HG03439 (cell line): ENCODE data around the gene DPP6.

Source experiments
- ATAC-seq: cut with Tn5 transposase; IDR thresholded peaks from one replicate; pipeline ENCODE4 v1.9.1; 2021; ENCODE audit warnings: mild to moderate bottlenecking, moderate library complexity; ENCODE audit not compliant: unreplicated experiment

Gene DPP6

DNA sequence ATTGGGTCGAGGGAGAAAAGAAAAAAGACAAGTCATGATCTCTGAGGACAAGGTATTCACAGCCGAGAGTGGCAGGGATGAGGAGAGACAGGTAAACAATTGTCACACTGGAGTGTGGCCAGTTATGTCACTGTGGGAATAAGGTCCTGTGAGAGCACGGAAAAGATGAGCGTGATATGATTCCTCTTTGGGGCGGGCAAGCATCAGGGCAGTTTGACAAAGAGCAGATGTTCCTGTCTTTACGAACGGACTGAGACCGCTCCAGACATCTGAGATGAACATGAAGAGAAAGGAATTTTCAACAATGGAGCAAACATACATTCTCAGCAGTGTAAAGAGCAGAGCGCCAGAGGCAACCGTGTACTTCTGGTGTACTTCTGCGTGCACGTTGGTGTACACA lies 278.1 kb downstream of the DPP6 start:
- no peak for ATAC-seq

DNA sequence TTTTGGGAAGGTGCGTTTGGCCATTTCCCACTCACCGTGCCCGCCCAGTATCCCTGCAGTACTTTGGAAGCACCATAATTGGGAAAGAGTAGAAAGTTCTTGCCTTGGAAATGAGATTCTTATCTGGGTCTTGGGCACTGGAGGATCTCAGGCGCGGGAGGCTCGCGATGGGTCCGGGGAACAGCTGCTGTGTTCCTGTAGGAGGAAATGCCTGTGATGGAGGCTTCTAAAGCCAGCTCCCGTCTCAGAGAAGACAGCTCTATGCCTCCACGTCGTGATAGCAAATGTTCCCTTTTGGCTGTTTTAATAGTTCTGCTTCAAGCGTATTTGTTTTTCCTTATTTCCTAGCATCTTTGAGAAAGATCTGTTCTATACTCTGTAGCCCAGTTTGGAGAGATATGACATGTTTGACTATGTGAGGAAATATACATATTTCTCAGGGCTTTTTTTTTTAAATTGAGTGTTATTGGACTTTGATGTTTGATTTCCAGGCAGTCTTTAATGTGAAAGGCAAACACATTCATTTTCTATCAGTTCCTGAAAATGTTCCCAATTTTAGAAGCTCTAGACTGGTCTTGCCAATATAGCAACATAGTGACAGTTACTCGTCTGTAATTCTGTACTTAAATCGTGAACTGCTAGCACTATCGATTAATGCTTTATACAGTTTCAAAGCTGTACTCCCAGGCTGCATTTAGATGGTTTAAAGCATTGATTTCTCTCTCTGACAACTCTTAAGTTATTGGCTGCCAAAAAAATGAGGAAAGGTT lies 280.8 kb downstream of the DPP6 start:
- no peak for ATAC-seq

DNA sequence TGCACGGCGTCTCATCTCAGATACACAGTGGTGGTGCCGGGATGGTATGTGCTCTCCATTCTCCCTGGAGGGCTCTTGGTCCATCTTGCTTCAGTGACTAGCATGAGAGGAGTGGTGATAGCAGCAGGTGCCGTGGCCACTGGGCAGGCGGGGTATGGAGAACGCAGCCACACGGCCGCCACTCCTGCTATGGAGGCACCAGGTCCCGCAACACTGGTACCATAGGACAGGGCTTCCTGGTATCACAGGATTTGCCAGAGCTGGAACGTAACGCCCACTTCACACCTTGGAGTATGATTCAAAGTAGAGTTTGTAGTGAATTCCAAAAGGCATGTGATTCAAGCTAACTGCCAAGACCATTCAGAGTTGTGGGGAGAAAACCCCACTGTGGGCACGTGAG lies 284.1 kb downstream of the DPP6 start:
- no peak for ATAC-seq

DNA sequence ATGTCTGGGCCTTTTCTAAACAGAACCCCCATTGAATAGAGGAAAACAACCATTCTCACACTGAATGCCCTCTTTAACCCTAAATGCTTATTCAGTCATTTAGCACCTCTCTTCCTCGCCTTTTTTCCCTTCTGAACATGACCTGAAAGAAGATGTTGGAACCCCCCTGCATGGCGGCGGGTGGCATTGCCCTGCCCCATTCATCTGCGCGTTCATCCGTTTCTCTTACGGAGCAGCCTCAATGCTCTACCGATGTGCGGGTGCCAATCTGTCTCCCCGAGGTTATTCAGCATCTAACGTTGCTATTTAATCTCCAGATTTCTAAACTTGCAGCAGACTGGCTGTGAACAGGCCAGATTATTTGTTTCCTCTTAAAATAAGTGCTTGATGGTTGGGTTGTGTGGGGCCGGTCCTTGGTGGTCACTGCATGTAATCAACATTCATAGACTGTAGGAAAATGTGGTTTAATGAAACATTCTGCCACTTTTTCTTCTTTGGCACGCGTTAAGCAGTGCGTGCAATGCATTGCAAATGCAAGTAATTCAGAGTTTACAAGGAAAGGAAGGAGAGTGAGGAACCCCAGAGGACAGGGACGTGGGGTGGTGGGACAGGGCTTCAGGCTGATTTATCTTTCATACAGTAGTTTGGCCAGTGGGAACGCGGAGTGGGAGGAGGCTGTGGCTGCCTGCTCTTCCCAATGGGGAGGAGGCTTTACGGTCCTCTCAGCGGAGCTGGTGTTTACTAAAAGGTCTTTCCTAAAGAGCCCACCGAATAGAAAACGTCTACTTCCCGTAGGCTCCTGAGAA lies 286.7 kb downstream of the DPP6 start:
- no peak for ATAC-seq

GRCh38 chr7:154342971-154343633 lies 290.9 kb downstream of the DPP6 start:
- ATAC-seq: no peak

- ATAC-seq: no peak
These were observed 291.7 kb downstream of the DPP6 start for GRCh38 chr7:154343778-154344412.

DNA sequence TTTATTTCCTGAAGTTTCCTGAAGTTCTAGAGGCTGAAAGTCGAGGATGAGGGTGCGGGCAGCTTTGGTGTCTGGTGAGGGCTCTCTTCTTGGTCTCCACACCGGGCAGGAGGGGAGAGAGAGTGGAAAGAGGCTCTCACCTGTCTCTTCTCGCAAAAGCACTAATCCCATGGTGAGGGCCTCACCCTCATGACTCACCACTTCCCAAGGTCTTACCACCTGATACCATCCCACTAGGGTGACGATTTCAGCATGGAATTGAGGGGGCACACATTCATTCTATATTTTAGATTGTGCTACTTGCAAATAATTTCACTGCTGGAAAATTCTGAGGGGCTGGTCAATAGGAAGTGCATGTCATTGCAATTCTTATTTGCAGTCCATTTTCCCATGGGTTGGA lies 292.9 kb downstream of the DPP6 start:
- no peak for ATAC-seq

DNA sequence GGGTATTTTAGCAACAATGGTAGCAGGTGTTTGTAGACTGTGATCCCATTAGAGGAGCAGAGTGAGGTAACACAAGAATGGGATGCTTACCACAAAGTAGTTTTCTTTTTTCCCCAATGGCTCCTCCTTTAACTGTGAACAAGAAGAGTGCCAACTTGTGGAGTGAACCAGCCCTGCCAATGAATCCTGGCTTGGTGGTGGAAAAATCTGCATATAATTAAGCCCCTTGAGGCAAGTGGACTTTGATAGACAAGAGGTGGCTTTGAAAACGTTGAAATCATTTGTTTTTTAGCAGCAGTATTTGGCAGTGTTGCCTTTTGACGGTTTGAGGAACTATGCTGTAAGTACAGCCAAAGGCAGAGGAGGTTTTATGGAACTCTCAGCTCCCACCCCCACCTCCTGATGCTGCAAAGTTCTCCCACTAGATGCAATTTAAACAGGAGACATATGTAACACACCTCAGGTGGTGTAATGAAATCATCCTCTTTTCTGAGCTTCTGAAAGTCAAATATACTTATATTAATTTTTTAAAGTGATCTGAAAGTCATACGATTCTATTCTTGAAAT lies 295.6 kb downstream of the DPP6 start:
- ATAC-seq: no peak

DNA sequence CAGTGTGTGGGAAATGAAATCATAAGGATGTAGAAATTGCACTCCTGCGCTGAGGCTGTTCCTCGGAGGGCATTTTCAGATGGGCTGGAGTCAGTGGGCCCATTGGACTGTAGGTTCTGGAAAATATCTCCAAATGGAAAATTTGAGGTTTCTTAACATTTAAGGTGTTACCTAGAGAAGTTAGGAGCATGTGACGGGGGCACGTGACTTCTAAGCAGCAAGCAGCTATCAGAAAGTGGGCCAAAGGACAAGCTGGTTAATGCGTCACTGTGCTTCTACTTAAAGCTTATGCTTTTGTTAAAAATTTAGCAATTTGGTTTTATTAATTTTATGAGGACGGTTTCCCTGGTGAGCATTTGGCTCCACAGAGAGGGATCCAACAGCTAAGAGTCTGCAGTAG lies 298.7 kb downstream of the DPP6 start:
- ATAC-seq: no peak

DNA sequence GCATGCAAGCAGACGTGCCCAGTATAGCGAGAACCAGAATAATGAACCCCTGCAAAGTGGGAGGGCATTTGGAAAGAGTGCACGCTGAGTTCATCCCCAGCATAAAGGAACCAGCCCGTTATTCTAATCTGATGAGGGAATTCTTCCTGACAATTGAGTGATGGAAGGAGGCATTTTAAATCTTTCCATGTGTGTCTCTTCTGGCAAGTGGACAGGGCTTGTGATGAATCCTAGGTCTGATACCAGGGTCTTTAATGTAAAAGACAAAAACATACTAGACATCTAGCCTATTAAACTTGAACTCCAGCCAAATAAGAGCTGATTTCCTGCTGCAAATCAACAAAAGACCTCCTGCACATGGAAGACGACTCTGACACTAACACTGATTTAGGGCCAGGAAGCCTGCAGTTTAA lies 301.2 kb downstream of the DPP6 start:
- ATAC-seq: no peak

DNA sequence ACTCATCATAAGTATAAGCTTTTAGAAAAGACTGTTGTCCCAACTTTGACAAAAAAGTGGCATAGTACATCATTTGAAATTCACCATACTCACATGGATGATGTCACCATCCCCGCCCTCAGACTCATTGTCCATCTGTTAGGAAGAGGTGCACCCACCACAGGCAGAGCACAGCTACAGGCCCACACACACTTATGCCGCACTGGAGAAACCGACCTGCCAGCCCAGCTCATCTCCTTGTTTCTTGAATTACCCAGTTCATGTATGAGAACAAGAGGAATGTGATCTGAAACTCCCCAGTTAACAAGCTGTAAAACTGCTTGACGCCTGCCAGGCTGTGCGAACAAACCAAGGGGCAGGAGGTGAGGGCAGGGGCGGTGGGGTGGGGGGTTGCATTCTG lies 312.0 kb downstream of the DPP6 start:
- ATAC-seq: no peak

GRCh38 chr7:154371424-154371823 lies 319.2 kb downstream of the DPP6 start:
- ATAC-seq: no peak

DNA sequence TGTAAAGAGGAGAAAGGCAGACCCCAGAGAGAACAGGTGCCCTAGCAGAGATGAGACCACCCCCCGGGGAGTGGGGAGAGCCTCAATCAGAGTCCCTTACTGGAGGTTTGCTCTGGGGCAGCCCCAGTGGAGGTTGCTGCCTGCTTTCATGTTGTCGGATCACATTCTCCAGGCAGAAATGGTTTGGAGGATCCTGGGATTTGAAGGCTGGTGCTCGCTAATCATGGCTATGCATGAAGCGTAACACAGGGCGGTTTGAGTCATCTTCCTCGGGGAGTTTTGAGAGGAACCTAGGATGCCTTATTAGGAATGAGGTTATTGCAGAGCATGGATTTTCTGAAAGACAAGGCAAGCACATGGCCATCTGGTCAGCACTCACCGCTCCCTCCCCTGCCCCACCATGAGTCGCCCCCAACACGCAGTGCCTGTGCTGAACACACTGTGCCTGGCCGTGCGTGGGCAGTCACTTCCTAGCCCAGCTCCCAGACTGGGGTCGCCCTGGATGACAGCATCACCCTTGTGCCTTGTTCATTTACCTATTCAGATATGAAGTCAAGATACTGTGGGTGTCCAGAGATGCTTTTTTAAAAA lies 319.9 kb downstream of the DPP6 start:
- ATAC-seq: no peak

GRCh38 chr7:154373956-154374355 lies 321.8 kb downstream of the DPP6 start:
- ATAC-seq: no peak

DNA sequence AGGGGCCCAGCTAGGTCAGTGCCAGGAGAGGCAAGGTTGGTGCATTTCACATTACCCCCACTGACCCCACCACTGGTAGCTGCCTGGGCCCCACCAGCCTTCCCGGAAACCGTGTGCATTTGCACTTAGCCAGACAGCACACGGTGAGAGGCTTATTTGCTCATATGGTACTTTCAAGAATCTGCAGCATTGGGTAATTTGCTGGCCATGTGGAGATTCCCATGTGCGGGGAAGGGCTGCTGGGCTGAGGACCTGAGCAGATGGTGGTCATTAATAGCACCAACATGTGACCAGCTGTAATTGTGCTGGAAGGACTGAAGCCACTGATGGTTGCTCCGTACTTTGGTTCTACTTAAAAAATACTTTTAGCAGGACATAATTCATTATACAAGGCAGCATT lies 323.8 kb downstream of the DPP6 start:
- no peak for ATAC-seq

- no peak for ATAC-seq
These were observed 328.6 kb downstream of the DPP6 start for GRCh38 chr7:154380771-154381170.

DNA sequence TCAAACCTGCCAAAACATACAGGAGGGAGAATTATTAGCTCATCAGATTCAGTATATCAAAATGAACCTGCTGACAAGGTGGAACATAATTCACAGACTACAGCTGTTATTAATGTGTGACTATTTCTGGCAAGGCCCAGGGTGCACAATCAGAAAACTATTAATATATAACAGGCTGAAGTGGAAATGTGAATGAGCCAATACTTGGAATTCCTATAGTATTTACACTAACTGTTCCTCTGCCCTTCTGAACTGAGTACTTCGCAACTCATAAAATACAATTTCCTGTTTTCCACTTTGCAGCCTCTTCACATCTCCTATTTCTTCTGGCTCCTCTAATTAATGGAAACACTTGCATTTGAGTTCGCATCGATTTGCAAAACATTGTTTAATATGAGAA lies 330.8 kb downstream of the DPP6 start:
- ATAC-seq: no peak

DNA sequence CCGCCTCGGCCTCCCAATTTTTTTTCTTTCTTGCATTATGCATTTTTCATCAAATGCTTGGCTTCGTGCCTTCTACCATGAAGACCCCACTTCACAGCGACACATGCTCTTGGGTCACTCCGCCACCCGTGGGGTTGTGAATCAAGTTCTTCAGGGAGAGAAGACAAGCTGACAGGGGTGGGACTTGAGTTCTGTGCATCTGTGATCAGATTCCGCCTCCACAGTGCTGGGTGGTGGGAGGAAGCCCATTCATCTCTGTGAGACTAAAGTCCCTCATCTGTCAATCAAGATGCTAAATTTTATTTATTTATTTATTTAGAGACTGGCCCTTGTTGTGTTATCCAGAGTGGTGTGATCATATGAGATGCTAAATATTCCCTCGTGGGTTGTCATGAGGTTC lies 333.0 kb downstream of the DPP6 start:
- ATAC-seq: no peak

DNA sequence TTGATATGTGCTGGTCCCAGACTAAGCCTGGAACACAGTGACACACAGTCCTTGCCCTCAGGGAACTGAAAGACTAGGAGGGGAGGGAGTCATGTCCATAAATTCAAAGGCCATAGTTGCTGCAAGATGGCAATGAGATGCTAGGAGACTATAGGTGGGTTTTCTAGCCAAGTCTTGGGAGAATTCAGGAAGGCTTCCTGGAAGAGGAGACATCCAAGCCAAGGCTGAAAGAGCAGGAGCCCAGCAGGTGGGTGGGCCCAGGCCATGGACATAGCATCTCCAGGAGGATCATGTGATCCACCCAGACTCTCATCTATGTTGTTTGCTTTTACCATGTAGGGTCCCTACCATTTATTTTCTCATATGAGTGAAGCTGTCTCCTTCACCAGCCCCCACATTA lies 335.1 kb downstream of the DPP6 start:
- no peak for ATAC-seq

DNA sequence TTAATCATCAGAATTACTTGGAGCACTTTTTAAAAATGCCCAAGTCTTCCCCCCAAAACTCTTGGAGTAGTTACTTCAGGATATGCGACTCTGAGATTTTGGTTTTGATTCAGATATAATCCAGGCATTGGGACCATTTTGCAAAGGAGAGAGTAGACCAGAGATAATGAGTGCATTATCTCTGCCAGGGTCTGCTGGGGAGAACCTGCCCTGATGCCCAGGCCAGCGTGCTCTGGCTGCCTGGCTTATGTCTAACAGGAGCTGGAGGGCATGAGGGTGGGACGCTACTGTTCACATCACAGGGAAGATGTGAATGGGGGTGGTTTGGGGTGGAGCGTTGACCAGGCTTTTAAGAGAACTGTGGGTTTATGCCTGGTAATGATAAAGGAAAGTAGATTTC lies 336.2 kb downstream of the DPP6 start:
- no peak for ATAC-seq

GRCh38 chr7:154388999-154389398 lies 336.8 kb downstream of the DPP6 start:
- ATAC-seq: no peak
